Adipocyte (in vitro differentiated cells): ENCODE results near the gene TMEM164.

Experiments
- DNase-seq: peaks from one replicate; pipeline ENCODE4 v3.0.0-alpha.2; 2015; ENCODE audit warnings: low read depth
- H3K27me3 ChIP-seq: replicated peaks from 2 replicates; pipeline ENCODE4 v1.7.0; 2013; ENCODE audit warnings: mild to moderate bottlenecking, low read length, moderate library complexity; ENCODE audit not compliant: control insufficient read depth, insufficient read depth
- H3K36me3 ChIP-seq: 2 replicates; pipeline ENCODE4 v1.7.0; 2013; ENCODE audit warnings: low read length, mild to moderate bottlenecking, moderate library complexity; ENCODE audit not compliant: control insufficient read depth, insufficient read depth, severe bottlenecking
- H3K4me1 ChIP-seq: 2 replicates; pipeline ENCODE4 v1.7.0; 2013; ENCODE audit warnings: mild to moderate bottlenecking, low read length, moderate library complexity; ENCODE audit not compliant: control insufficient read depth, insufficient read depth
- H3K4me3 ChIP-seq: 2 replicates; pipeline ENCODE4 v1.7.0; 2013; ENCODE audit warnings: mild to moderate bottlenecking, low read length, moderate library complexity
- H3K9ac ChIP-seq: 2 replicates; pipeline ENCODE4 v1.7.0; 2013; ENCODE audit warnings: mild to moderate bottlenecking, low read length, moderate library complexity
- H3K9me3 ChIP-seq: 2 replicates; pipeline ENCODE4 v1.7.0; 2013; ENCODE audit warnings: mild to moderate bottlenecking, low read length, moderate library complexity; ENCODE audit not compliant: control insufficient read depth

Gene TMEM164

DNA sequence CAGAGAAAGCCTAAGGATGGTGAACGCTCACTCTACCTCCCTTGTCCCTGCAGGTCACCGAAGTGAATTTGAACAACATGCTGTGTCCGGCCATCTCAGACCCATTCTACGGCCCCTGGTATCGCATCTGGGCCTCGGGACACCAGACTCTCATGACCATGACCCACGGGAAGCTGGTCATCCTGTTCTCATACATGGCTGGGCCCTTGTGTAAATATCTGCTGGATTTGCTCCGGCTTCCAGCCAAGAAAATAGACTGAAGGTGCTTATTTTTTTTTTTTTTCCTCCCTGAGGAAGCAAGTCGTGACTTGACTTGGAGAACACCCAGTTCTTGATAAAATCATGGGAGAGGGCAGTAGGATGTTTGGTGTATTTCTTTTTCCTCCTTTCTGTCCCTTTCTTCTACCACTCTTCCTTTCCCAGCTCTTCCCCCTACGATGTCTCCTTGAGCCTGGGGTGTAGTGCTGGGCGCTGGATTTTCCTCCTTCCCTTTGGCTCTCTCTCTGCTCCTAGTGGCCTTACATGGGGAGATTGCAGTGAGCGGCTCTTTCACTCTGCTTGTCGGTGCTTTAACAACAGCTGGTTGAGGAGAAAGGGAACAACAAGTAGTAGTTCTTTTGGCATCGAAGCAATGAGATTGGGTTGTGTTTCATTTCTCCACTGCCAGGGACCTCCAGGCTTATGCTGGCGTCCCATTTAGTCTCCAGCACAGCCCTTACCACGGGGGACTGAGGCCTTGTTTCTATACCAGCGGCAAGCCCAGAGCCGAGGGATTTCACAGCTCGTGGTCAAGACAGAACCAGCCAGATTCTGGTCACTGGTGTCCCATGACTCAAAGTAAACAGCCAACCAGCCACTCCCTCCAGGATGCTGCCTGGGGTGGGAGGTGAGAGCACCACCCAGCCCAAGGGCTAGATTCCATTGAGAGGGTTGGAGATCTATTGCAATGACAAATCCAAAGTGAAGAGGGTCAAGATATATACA lies 170.6 kb downstream of the TMEM164 start:
- H3K4me1 ChIP-seq, result peaks cover 6% of the 10 kb centered on the region
- DNase-seq, result no peak
- peaks cover 5% of the 10 kb centered on the region for H3K36me3 ChIP-seq
- H3K9me3 ChIP-seq, result no peaks in the 10 kb centered on the region
- H3K4me3 ChIP-seq, result no peak overlapping the region
- no peak overlapping the region for H3K9ac ChIP-seq
- peaks cover 5% of the 10 kb centered on the region for H3K27me3 ChIP-seq

- Histone ChIP-seq H3K27me3 (peaks cover 5% of the 10 kb centered on the region), H3K4me3 (no peak overlapping the region), H3K9me3 (no peaks in the 10 kb centered on the region), H3K36me3 (peaks cover 5% of the 10 kb centered on the region), H3K9ac (no peak overlapping the region), H3K4me1 (peaks cover 6% of the 10 kb centered on the region)
- no peak for DNase-seq
Measured at GRCh38 chrX:110175146-110175545, 172.2 kb downstream of the TMEM164 start.

DNA sequence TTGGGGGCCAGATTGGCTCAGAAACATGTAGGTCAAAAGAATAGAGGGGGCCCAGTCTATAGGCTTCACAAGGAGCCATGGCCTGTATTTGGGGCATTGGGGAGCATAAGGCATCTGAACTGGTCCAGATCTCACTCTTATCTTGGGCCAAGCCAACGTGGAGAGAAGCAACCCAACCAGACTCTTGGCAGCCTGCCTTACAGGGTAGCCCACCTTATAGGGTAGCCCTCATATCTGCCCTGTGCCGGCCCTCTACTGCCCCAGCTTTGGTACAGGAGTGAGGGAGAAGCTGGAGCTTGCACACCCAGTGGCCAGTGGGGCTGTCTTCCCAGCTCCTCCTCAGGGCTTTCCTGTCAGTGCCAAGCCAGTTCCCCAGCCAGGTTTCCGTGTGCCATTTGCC lies 172.8 kb downstream of the TMEM164 start:
- no peak overlapping the region for H3K4me3 ChIP-seq
- DNase-seq, result no peak
- H3K9me3 ChIP-seq, result no peaks in the 10 kb centered on the region
- H3K36me3 ChIP-seq, result peaks cover 5% of the 10 kb centered on the region
- peaks cover 4% of the 10 kb centered on the region for H3K27me3 ChIP-seq
- peaks cover 9% of the 10 kb centered on the region for H3K4me1 ChIP-seq
- H3K9ac ChIP-seq, result no peak overlapping the region

DNA sequence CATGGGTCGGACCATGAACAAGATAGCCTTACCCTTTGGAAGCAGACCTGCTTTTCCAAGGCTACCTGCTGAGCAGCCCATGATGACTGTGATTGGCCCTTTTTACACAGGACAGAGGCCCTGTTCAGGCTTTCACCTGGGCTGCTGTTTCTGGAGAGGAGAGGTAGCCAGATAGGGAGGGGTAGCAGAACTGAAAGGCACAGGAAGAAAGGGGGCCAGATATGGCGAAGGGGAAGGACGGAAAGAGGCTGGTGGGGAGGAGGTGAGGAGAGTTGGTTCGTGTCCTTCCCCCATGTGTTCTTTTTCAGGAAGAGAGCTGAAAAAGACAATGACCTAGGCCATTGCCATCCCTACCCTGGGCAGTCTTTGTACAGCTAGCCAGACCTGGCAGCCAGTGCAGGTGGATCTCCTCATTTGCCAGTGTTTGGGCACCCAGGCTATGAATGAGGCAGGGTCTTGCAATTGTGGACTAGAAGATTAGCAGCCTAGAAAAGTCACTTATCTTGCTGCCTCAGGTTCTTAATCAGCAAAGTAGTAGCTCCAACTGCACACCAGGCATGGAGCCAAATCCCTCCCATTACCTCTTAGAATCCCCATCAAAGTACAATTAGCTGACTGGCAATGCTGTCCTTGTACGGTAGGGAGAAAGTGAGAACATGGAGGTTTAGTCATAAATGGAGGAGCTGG lies 175.4 kb downstream of the TMEM164 start:
- peaks cover 4% of the 10 kb centered on the region for H3K27me3 ChIP-seq
- no peak for DNase-seq
- no peaks in the 10 kb centered on the region for H3K9me3 ChIP-seq
- H3K4me3 ChIP-seq, result no peak overlapping the region
- no peak overlapping the region for H3K9ac ChIP-seq
- H3K36me3 ChIP-seq, result peaks cover 2% of the 10 kb centered on the region
- peaks cover 24% of the 10 kb centered on the region for H3K4me1 ChIP-seq

DNA sequence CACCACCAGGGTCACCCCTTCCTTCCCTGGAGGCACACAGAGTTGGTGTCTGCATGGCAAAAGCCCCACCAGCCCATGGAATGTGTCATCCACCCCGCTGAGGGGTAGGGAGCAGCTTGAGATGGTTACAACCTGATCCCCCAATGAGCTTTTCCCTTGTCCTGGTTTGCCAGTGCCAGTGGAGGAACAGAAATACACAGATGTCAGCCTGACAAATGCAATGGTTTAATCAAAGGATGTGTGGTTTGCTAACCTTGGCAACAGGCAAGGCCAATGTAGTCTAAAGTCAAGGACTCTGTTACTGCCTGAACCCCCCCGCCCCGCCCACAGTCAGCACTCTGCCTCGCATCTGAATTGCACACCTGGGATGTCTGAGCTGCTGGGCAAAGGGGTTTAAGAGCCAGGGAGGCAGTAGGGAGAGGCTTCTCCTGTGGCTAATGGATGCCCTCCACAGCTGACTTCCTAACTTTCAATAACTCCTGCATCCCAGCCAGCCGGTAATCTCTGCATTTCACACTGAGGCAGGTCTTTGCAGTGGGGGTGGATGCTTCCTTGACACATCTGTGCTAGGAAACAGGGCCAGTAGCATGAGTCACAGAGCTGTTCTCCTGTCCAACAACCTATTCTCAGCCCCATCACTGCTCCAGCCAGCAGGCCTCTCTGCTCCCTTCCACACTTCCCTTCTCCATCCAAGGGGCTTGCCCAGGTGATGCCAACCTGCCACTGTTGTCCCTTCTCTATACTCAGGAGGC lies 177.4 kb downstream of the TMEM164 start:
- peak; percentile 49 for DNase-seq
- Histone ChIP-seq H3K27me3 (peaks cover 4% of the 10 kb centered on the region), H3K9me3 (peaks cover under 1% of the 10 kb centered on the region)

DNA sequence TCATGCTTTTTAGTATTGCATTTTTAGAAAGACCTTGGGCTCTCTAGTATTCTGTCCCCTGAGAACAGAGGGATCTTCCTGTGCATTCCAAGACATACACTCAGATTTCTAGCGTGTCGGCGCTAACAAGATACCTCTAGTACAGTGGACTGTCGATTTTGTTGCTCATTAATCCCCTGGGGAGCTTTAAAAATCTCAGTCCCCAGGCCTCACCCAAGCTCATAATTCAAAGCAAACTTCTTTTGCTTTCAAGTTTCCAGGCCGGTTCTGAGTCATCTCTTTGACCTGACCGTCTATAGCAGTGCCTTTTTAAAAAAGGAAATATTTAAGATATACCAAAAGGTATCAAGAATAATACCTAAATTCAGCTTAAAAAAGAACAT lies 178.0 kb downstream of the TMEM164 start:
- peaks cover 18% of the 10 kb centered on the region for H3K4me1 ChIP-seq
- peaks cover 6% of the 10 kb centered on the region for H3K9me3 ChIP-seq
- H3K9ac ChIP-seq, result no peak overlapping the region
- H3K27me3 ChIP-seq, result peaks cover 4% of the 10 kb centered on the region
- no peak overlapping the region for H3K4me3 ChIP-seq
- DNase-seq, result peak; percentile 53
- no peaks in the 10 kb centered on the region for H3K36me3 ChIP-seq

More for the DNA sequence above, 177.4 kb downstream of the TMEM164 start:
- Histone ChIP-seq H3K4me3 (no peak overlapping the region), H3K36me3 (no peaks in the 10 kb centered on the region), H3K9ac (no peak overlapping the region), H3K4me1 (peaks cover 18% of the 10 kb centered on the region)

DNA sequence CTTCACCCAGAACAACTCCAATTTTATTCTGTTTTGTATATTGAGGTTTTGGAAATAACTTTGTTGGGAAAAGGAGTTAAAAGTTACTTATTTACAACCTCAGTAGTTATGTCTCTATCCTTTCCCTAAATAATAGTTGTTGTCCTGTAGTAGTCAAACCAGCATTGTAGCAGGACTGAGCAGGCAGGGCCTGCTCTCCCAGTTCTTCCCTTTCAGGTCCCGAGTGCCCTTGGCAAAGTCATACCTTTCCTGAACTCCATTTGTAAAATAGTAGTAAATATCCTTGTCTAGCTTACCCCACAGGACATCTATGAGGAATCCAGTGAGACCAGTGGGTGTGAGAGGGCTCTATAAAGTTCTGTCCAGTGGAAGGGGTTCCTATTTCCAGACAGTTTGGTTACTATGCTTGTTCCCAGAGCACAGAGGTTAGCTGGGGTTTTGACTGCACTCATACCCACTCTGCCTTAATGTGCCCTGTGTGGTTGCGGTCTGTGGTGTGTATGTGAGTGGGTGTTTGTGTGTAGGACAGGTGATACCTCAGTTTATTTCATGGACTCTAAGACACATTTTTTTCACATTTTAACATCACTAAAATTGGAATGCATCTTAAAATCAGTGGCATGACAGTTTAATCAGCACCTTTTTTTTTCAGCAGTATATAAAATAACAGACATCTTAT lies 178.7 kb downstream of the TMEM164 start:
- H3K36me3 ChIP-seq, result no peaks in the 10 kb centered on the region
- DNase-seq, result no peak
- H3K9ac ChIP-seq, result no peak overlapping the region
- H3K4me1 ChIP-seq, result peaks cover 18% of the 10 kb centered on the region
- H3K9me3 ChIP-seq, result peaks cover 13% of the 10 kb centered on the region
- peaks cover 4% of the 10 kb centered on the region for H3K27me3 ChIP-seq
- no peak overlapping the region for H3K4me3 ChIP-seq

GRCh38 chrX:110182362-110182761 lies 179.4 kb downstream of the TMEM164 start:
- Histone ChIP-seq H3K4me3 (no peak overlapping the region), H3K9ac (no peak overlapping the region), H3K9me3 (peaks cover 16% of the 10 kb centered on the region), H3K36me3 (no peaks in the 10 kb centered on the region), H3K4me1 (peaks cover 18% of the 10 kb centered on the region), H3K27me3 (peaks cover 4% of the 10 kb centered on the region)
- DNase-seq, result no peak

GRCh38 chrX:110182865-110183264 lies 180.0 kb downstream of the TMEM164 start:
- Histone ChIP-seq H3K36me3 (no peaks in the 10 kb centered on the region), H3K27me3 (peaks cover 4% of the 10 kb centered on the region)

DNA sequence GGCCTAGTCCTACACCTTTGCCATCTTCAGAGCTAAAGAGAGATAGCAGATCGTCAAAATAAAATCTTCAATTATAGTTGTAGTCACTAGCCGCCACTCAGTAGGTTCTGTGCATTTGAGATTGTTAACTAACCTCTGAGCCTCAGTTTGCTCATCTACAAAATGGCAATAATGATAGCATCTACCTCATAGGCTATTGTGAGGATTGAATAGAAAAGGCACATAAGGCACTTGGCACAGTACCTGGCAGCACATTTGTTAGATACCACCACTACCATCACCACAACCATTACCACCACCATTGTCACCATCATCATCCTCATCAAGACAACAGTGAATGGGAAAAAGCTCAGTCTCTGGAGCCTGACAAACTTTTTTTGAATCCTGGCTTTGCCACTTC lies 180.4 kb downstream of the TMEM164 start:
- Histone ChIP-seq H3K9ac (no peak overlapping the region), H3K36me3 (no peaks in the 10 kb centered on the region), H3K4me3 (no peak overlapping the region), H3K9me3 (peaks cover 18% of the 10 kb centered on the region), H3K4me1 (peaks cover 18% of the 10 kb centered on the region), H3K27me3 (peaks cover 4% of the 10 kb centered on the region)
- DNase-seq, result no peak

More at GRCh38 chrX:110182865-110183264, 180.0 kb downstream of the TMEM164 start:
- no peak for DNase-seq
- Histone ChIP-seq H3K9me3 (peaks cover 16% of the 10 kb centered on the region), H3K4me3 (no peak overlapping the region), H3K4me1 (peaks cover 18% of the 10 kb centered on the region), H3K9ac (no peak overlapping the region)
